WERI-Rb-1 (cell line): ENCODE measurements around the gene MAGEE2.
"Not testable (repeated sequence)": the region's sequence is repeated elsewhere in the genome, so short reads cannot be mapped to it uniquely, and the experiment has no call there.

Experiments
- DNase-seq: peaks from one replicate; pipeline ENCODE4 v3.0.0-alpha.2; 2020
- H3K27ac ChIP-seq: fragments of 250-450 bp; sonication (Bioruptor Pico); 2 replicates; pipeline ENCODE4 v1.5.1; 2020; ENCODE audit warnings: mild to moderate bottlenecking, moderate library complexity
- H3K27me3 ChIP-seq: fragments of 250-450 bp; sonication (Bioruptor Pico); 2 replicates; pipeline ENCODE4 v1.5.1; 2021; ENCODE audit warnings: mild to moderate bottlenecking, low read depth, moderate library complexity; ENCODE audit not compliant: insufficient read depth, severe bottlenecking
- H3K36me3 ChIP-seq: fragments of 250-450 bp; sonication (Bioruptor Pico); 2 replicates; pipeline ENCODE4 v1.5.1; 2020; ENCODE audit warnings: mild to moderate bottlenecking, moderate library complexity
- H3K4me3 ChIP-seq: 2 replicates; pipeline ENCODE4 v1.5.1; 2011; ENCODE audit warnings: low read depth, mild to moderate bottlenecking, control low read depth, low read length
- H3K9me3 ChIP-seq: fragments of 250-450 bp; sonication (Bioruptor Pico); 2 replicates; pipeline ENCODE4 v1.5.1; 2021; ENCODE audit warnings: mild to moderate bottlenecking, moderate library complexity; ENCODE audit not compliant: severe bottlenecking
- TF ChIP-seq, protein P1 (sequence below): IDR thresholded peaks from 2 replicates; pipeline ENCODE4 v1.5.1; 2011; ENCODE audit warnings: low read depth, mild to moderate bottlenecking, control low read depth, inconsistent platforms, low read length

MAGEE2 gene, protein sequence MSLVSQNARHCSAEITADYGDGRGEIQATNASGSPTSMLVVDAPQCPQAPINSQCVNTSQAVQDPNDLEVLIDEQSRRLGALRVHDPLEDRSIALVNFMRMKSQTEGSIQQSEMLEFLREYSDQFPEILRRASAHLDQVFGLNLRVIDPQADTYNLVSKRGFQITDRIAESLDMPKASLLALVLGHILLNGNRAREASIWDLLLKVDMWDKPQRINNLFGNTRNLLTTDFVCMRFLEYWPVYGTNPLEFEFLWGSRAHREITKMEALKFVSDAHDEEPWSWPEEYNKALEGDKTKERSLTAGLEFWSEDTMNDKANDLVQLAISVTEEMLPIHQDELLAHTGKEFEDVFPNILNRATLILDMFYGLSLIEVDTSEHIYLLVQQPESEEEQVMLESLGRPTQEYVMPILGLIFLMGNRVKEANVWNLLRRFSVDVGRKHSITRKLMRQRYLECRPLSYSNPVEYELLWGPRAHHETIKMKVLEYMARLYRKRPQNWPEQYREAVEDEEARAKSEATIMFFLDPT

DNA sequence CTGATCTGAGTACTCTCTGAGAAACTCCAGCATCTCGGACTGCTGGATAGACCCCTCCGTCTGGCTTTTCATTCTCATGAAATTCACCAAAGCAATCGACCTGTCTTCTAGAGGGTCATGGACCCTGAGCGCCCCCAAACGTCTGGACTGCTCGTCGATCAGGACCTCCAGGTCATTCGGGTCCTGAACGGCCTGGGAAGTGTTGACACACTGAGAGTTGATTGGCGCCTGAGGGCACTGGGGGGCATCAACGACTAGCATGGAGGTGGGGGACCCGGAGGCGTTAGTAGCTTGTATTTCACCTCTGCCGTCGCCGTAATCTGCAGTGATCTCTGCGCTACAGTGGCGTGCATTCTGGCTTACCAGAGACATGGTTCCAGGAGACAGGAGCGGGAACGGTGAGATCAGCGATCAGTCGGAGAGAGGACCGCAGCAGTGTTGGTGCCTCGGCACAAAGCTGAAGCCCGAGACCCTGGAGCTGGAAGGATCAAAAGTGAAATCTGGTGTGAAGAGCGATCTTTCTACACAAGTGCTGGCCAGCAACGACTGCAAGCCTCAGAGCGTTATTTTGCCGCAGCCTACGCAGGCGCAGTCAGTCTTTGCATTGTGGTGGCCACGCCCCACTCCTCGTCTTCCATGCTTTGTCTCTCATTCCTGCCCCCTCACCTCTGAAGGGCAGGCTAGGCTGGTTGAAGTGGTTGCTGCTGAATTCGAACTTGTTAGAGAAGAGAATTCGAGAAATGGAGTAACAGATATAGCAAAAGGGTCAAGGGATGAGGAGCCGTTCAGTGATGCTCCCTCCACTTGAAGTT is at the start of gene MAGEE2:
MAGEE2 (minus strand) TSS at position 575 of the 812 bp plus-strand sequence; CDS start at position 372, 203 bp downstream.
- Histone ChIP-seq H3K36me3 (no peaks in the 10 kb centered on the region), H3K9me3 (no peaks in the 10 kb centered on the region), H3K27ac (no peak within 1 kb of the TSS), H3K4me3 (no peak within 1 kb of the TSS), H3K27me3 (peaks cover 60% of the 10 kb centered on the region)
- no peak for DNase-seq
- TF ChIP-seq, protein P1, sequence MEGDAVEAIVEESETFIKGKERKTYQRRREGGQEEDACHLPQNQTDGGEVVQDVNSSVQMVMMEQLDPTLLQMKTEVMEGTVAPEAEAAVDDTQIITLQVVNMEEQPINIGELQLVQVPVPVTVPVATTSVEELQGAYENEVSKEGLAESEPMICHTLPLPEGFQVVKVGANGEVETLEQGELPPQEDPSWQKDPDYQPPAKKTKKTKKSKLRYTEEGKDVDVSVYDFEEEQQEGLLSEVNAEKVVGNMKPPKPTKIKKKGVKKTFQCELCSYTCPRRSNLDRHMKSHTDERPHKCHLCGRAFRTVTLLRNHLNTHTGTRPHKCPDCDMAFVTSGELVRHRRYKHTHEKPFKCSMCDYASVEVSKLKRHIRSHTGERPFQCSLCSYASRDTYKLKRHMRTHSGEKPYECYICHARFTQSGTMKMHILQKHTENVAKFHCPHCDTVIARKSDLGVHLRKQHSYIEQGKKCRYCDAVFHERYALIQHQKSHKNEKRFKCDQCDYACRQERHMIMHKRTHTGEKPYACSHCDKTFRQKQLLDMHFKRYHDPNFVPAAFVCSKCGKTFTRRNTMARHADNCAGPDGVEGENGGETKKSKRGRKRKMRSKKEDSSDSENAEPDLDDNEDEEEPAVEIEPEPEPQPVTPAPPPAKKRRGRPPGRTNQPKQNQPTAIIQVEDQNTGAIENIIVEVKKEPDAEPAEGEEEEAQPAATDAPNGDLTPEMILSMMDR: no peak

DNA sequence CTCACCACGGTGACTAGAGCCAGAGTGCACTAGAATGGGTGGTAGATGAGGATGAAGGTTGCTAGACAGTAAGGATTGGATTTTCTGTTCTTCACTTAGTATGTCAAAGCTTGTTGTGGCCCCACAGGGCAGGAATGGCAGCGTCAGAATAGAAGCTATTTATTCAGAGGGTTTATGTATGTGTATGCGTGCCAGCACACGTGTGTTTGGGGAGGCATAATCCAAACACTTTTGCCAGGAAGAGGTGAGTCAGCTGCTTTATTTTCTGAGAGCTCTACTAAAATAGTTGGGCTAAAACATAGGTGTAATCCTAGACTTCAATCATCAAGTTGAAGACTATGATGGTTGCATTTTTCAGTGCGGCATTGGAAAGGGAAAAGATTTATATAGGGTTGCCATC is 1.2 kb upstream of the MAGEE2 start:
- H3K36me3 ChIP-seq: no peaks in the 10 kb centered on the region
- H3K4me3 ChIP-seq: no peak overlapping the region
- DNase-seq: no peak
- peaks cover 52% of the 10 kb centered on the region for H3K27me3 ChIP-seq
- TF ChIP-seq, protein P1: no peak
- H3K27ac ChIP-seq: no peak overlapping the region
- no peaks in the 10 kb centered on the region for H3K9me3 ChIP-seq

DNA sequence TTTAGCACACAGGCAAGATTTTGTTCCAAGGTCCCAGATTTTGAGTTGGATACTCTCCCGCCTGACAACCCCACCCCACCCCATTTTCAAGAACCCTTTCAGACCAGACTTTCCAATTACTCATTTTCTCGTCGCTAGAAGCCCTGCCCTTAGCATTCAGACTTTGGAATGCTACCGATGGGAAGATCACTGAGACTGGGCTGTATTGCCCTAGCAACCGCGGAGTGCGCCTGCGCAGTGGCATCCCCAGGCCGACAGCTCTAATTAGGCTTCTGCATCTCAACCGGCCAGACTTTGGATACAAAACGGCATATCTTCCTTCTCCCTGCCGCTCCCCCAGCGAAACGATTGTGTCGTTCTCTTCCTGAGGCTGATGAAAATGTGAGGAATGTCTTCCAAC is 3.4 kb downstream of the MAGEE2 start:
- Histone ChIP-seq H3K9me3 (no peaks in the 10 kb centered on the region), H3K27me3 (peaks cover 57% of the 10 kb centered on the region), H3K36me3 (no peaks in the 10 kb centered on the region), H3K27ac (no peak overlapping the region), H3K4me3 (no peak overlapping the region)
- TF ChIP-seq, protein P1: no peak
- DNase-seq: no peak

DNA sequence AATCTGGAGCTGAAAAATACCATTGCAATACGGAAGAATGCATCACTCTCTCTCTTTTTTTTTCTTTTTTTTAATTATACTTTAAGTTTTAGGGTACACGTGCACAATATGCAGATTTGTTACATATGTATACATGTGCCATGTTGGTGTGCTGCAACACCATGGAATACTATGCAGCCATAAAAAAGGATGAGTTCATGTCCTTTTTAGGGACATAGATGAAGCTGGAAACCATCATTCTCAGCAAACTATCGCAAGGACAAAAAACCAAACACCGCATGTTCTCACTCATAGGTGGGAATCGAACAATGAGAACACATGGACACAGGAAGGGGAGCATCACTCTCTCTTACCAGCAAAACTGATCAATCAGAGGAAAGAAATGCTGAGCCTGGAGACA is 17.0 kb downstream of the MAGEE2 start:
- H3K36me3 ChIP-seq, H3K9me3 ChIP-seq, H3K27me3 ChIP-seq, H3K4me3 ChIP-seq, DNase-seq, H3K27ac ChIP-seq: not testable (repeated sequence)

DNA sequence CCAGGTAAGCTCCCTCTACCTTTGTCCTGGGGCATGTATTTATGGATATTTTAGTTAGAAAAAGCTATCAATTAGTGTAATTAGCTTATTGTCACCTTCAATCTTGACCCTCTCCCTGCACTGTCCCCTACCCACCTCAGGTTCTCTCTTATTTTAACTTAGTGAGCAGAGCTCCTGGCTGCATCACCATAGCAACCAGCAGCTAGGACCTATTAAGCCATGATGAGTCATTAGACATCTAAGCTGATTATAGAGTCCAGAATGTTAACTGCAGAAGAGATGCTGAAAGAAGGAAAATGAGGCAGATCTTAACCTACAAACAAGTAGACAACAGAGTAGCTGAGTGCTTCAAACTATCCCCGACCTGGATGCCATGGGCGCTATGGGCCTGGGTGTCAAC is 36.6 kb downstream of the MAGEE2 start:
- H3K27me3 ChIP-seq: peaks cover 44% of the 10 kb centered on the region
- TF ChIP-seq, protein P1: no peak
- no peak for DNase-seq

More for the DNA sequence above, 36.6 kb downstream of the MAGEE2 start:
- H3K4me3 ChIP-seq: no peak overlapping the region
- H3K9me3 ChIP-seq: no peaks in the 10 kb centered on the region
- H3K27ac ChIP-seq: no peak overlapping the region
- H3K36me3 ChIP-seq: no peaks in the 10 kb centered on the region
